Measurements from ENCODE around the gene DCAF6. TPM values are rescaled to one million over a fixed set of nuclear protein-coding genes. Genes with fewer than 3 reads are reported as not detected.

The DCAF6 gene
- total RNA-seq, 6 experiments from 2014 or later, result 52.5 to 59.4 (median 55.3) TPM

DNA sequence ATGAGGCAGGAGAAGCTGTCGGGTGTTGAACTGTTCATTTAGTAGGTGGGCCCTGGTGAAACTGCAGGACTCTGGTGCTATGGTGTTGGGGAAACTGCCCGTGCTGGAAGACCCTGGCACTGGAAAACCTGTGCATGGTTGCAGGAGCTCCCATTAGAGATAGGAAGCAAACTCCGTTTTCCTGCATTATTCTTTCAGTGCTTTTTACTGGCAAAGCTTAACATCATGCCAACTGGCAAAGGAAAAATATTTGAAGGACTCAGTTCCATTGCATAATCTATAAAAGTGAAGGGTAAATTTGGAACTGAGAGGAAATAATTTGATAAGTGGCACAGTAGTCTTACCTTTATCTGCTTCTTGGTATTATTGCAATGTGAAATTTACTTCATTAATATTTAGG lies 32.1 kb downstream of the DCAF6 start:
- Mint-ChIP-seq H3K4me1 (ENCODE audit: low read depth) (peaks cover 17% of the 10 kb centered on the region), H3K36me3 (ENCODE audit: low read depth) (peaks cover 31% of the 10 kb centered on the region), H3K9me3 (no peaks in the 10 kb centered on the region), H3K4me3 (no peak overlapping the region), H3K27ac (no peak overlapping the region), H3K27me3 (ENCODE audit: insufficient read depth) (no peaks in the 10 kb centered on the region)
- TF ChIP-seq, protein P1, sequence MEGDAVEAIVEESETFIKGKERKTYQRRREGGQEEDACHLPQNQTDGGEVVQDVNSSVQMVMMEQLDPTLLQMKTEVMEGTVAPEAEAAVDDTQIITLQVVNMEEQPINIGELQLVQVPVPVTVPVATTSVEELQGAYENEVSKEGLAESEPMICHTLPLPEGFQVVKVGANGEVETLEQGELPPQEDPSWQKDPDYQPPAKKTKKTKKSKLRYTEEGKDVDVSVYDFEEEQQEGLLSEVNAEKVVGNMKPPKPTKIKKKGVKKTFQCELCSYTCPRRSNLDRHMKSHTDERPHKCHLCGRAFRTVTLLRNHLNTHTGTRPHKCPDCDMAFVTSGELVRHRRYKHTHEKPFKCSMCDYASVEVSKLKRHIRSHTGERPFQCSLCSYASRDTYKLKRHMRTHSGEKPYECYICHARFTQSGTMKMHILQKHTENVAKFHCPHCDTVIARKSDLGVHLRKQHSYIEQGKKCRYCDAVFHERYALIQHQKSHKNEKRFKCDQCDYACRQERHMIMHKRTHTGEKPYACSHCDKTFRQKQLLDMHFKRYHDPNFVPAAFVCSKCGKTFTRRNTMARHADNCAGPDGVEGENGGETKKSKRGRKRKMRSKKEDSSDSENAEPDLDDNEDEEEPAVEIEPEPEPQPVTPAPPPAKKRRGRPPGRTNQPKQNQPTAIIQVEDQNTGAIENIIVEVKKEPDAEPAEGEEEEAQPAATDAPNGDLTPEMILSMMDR (IDR thresholded peaks at IDR 0.05), result no peak
- DNase-seq, result no peak

DNA sequence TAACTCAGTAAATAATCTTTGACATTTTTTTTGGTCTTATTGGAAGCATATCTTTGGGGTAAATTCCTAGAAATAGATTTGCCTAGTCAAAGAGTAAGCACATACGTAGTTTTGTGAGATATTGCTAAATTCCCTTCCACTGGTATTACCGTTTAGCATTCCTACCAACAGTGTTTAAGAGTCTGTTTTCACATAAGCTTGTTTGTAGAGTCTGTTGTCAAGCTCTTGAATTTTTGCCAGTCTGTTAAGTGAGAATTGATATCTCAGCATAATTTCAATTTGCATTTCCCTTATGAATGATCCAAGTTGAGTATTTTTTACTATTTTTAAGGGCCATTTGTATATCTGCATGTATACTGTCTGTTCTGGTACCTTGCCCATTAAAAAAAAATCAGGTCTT lies 37.3 kb downstream of the DCAF6 start:
- H3K27me3 Mint-ChIP-seq (ENCODE audit: insufficient read depth), result no peaks in the 10 kb centered on the region
- 0 out of 2 replicates have a peak, but pooled peaks cover 4% of the 10 kb centered on the region for H3K9me3 Mint-ChIP-seq
- no peak overlapping the region for H3K4me3 Mint-ChIP-seq
- H3K36me3 Mint-ChIP-seq (ENCODE audit: low read depth), result peaks cover 37% of the 10 kb centered on the region
- no peak overlapping the region for H3K27ac Mint-ChIP-seq
- DNase-seq, result no peak
- TF ChIP-seq, protein P1 (IDR thresholded peaks at IDR 0.05), result no peak
- H3K4me1 Mint-ChIP-seq (ENCODE audit: low read depth), result no peaks in the 10 kb centered on the region

DNA sequence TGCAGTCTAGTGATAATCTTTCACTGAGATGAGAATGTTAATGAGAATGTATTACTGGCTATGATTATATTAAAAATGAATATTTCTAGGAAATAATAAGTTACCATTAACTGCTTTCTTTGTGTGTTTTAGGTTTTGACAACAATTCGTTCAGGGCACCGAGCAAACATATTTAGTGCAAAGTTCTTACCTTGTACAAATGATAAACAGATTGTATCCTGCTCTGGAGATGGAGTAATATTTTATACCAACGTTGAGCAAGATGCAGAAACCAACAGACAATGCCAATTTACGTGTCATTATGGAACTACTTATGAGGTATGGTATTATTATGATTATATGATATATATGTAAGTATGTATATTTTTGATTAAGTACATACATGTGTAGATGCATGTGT lies 38.2 kb downstream of the DCAF6 start:
- TF ChIP-seq, protein P1 (IDR thresholded peaks at IDR 0.05), result no peak
- Mint-ChIP-seq H3K27ac (no peak overlapping the region), H3K4me1 (ENCODE audit: low read depth) (no peaks in the 10 kb centered on the region), H3K4me3 (no peak overlapping the region), H3K27me3 (ENCODE audit: insufficient read depth) (no peaks in the 10 kb centered on the region), H3K9me3 (0 out of 2 replicates have a peak, but pooled peaks cover 4% of the 10 kb centered on the region), H3K36me3 (ENCODE audit: low read depth) (peaks cover 43% of the 10 kb centered on the region)
- DNase-seq, result no peak

DNA sequence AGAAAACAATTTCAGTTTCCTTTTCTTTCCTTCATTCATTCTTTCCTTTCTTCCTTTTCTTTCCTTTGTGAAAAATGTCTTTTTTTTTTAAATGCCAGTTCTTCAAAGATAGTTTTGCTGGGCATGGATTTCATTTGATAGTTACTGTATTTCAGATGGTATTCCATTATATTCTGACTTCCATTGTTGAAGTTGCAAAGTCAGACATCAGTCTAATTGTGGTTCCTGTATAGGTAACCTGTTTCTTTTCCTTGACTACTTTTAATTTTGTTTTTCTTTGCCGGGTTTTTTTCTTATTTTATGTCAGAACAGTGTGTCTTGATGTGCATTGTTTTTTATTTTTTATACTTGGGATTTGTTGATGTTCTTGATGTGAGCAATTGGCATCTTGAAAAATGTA lies 40.8 kb downstream of the DCAF6 start:
- no peak overlapping the region for H3K27ac Mint-ChIP-seq
- no peaks in the 10 kb centered on the region for H3K27me3 Mint-ChIP-seq (ENCODE audit: insufficient read depth)
- peaks cover 54% of the 10 kb centered on the region for H3K36me3 Mint-ChIP-seq (ENCODE audit: low read depth)
- H3K4me3 Mint-ChIP-seq, result no peak overlapping the region
- DNase-seq, result no peak
- 0 out of 2 replicates have a peak, but pooled peaks cover 4% of the 10 kb centered on the region for H3K9me3 Mint-ChIP-seq
- peaks cover 14% of the 10 kb centered on the region for H3K4me1 Mint-ChIP-seq (ENCODE audit: low read depth)
- TF ChIP-seq, protein P1 (IDR thresholded peaks at IDR 0.05), result no peak

DNA sequence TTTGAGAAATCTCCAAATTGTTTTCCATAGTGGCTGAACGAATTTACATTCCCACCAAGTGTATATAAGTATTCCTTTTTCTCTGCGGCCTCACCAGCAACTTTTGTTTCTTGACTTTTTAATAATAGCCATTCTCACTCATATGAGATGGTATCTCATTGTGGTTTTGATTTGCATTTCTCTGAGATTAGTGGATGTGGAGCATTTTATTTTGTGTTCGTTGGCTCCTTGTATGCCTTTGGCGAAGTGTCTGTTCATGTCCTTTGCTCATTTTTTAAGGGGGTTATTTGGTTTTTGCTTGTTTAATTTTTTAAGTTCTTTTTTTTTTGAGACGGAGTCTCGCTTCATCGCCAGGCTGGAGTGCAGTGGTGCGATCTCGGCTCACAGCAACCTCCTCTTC lies 45.5 kb downstream of the DCAF6 start:
- no peak overlapping the region for H3K4me3 Mint-ChIP-seq
- H3K27ac Mint-ChIP-seq, result no peak overlapping the region; the same call in 1 of the 2 replicates
- peaks cover 44% of the 10 kb centered on the region for H3K4me1 Mint-ChIP-seq (ENCODE audit: low read depth)
- H3K36me3 Mint-ChIP-seq (ENCODE audit: low read depth), result peaks cover 56% of the 10 kb centered on the region
- H3K9me3 Mint-ChIP-seq, result 0 out of 2 replicates have a peak, but pooled peaks cover 4% of the 10 kb centered on the region
- peaks cover 2% of the 10 kb centered on the region; the same call in 1 of the 2 replicates for H3K27me3 Mint-ChIP-seq (ENCODE audit: insufficient read depth)
- TF ChIP-seq, protein P1 (IDR thresholded peaks at IDR 0.05), result no peak
- no peak for DNase-seq
